Spleen (tissue), 7 donors: ENCODE measurements around the gene OR9Q1.

Source experiments
- POLR2A ChIP-seq, 3 donors: fragments of 450-650 bp; IDR thresholded peaks; one replicate each; pipeline ENCODE4 v1.5.1; 2017; ENCODE audit warnings: antibody characterized with exemption in 3 of 3, mild to moderate bottlenecking in 1 of 3
- TF ChIP-seq, protein P1 (sequence below), 11 experiments: fragments of 200-600 bp in 7 of 11; fragments of 450-650 bp in 4 of 11; sonication (generic) in 4 of 11; IDR thresholded peaks in 8 of 11; conservative IDR thresholded peaks in 3 of 11; 1 replicate in 7 of 11; 2 replicates in 4 of 11; pipeline versions ENCODE4 v1.4.0 to v1.8.0; 2016 to 2021; ENCODE audit warnings: antibody characterized with exemption in 11 of 11, inconsistent platforms in 4 of 11, mild to moderate bottlenecking in 1 of 11
- donor health status: DM: no; HTN: no; CAD: no; lungs with moderate emphysema.
- donor health status: DM: no; HTN: no; CAD: no.
- donor health status: DM: no; HTN: no; CAD: no.

DNA sequence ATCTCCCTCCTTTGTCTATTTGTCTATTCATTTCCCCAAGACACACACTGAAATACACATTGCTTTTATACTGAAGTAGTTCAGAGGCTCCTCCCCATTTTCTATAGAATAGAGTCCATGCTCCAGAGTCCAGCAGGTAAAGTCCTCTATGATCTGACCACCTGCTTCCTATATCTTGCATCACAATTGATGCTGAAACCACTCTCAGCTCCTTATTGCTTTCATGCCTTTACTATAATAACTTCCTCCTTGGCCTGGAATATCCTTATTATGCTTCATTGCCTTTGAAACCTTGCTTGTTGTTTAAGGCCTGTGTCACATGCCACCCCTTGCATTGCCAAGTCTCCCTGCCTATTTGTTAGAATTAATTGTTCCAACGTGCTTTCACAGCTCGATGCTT lies 19.7 kb downstream of the OR9Q1 start:
- no peak for TF ChIP-seq POLR2A (IDR thresholded peaks at IDR 0.05)
- TF ChIP-seq, protein P1, sequence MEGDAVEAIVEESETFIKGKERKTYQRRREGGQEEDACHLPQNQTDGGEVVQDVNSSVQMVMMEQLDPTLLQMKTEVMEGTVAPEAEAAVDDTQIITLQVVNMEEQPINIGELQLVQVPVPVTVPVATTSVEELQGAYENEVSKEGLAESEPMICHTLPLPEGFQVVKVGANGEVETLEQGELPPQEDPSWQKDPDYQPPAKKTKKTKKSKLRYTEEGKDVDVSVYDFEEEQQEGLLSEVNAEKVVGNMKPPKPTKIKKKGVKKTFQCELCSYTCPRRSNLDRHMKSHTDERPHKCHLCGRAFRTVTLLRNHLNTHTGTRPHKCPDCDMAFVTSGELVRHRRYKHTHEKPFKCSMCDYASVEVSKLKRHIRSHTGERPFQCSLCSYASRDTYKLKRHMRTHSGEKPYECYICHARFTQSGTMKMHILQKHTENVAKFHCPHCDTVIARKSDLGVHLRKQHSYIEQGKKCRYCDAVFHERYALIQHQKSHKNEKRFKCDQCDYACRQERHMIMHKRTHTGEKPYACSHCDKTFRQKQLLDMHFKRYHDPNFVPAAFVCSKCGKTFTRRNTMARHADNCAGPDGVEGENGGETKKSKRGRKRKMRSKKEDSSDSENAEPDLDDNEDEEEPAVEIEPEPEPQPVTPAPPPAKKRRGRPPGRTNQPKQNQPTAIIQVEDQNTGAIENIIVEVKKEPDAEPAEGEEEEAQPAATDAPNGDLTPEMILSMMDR (IDR thresholded peaks at IDR 0.05 in 8 of 11, conservative IDR thresholded peaks at IDR 0.05 in 3 of 11), result no peak
